H9 (cell line): ENCODE measurements around the gene ABCC3. TPM values are rescaled to one million over a fixed set of nuclear protein-coding genes. Genes with fewer than 3 reads are reported as not detected.

ENCODE experiments used
- DNase-seq: peaks from one replicate; pipeline ENCODE4 v3.0.0-alpha.2; 2017
- H2AFZ ChIP-seq: one replicate; pipeline ENCODE4 v1.6.1; 2013; ENCODE audit warnings: mild to moderate bottlenecking, low read length, control low read depth, moderate library complexity
- H2AK5ac ChIP-seq: 2 replicates; pipeline ENCODE4 v1.6.1; 2013; ENCODE audit warnings: low read length, control low read depth, mixed read lengths; ENCODE audit not compliant: insufficient read length
- H2BK120ac ChIP-seq: one replicate; pipeline ENCODE4 v1.6.1; 2013; ENCODE audit warnings: low read depth, mild to moderate bottlenecking, low read length, control low read depth, inconsistent platforms; ENCODE audit not compliant: poor library complexity, severe bottlenecking
- H2BK12ac ChIP-seq: 2 replicates; pipeline ENCODE4 v1.6.1; 2013; ENCODE audit warnings: low read length, control low read depth, mixed read lengths, low read depth; ENCODE audit not compliant: insufficient read length
- H2BK15ac ChIP-seq: 2 replicates; pipeline ENCODE4 v1.6.1; 2013; ENCODE audit warnings: low read depth, low read length, control low read depth
- H2BK20ac ChIP-seq: one replicate; pipeline ENCODE4 v1.6.1; 2013; ENCODE audit warnings: low read depth, mild to moderate bottlenecking, low read length, control low read depth, inconsistent platforms; ENCODE audit not compliant: poor library complexity, severe bottlenecking
- H2BK5ac ChIP-seq: 2 replicates; pipeline ENCODE4 v1.6.1; 2013; ENCODE audit warnings: low read length, control low read depth, mixed read lengths; ENCODE audit not compliant: insufficient read length
- H3K14ac ChIP-seq: 2 replicates; pipeline ENCODE4 v1.6.1; 2013; ENCODE audit warnings: low read length, control low read depth; ENCODE audit not compliant: insufficient read depth
- H3K18ac ChIP-seq: 2 replicates; pipeline ENCODE4 v1.6.1; 2013; ENCODE audit warnings: low read depth, mild to moderate bottlenecking, mixed read lengths, low read length, control low read depth; ENCODE audit not compliant: insufficient read length
- H3K23ac ChIP-seq: 2 replicates; pipeline ENCODE4 v1.6.1; 2013; ENCODE audit warnings: low read length, control low read depth, mixed read lengths, low read depth; ENCODE audit not compliant: insufficient read length
- H3K23me2 ChIP-seq: 2 replicates; pipeline ENCODE4 v1.6.1; 2013; ENCODE audit warnings: low read depth, mild to moderate bottlenecking, mixed read lengths, low read length, control low read depth; ENCODE audit not compliant: insufficient read length, poor library complexity, severe bottlenecking
- H3K27ac ChIP-seq: 2 replicates; pipeline ENCODE4 v1.5.1; 2013; ENCODE audit warnings: low read length, control low read depth, mixed read lengths, low read depth; ENCODE audit not compliant: insufficient read length
- H3K27me3 ChIP-seq: 2 replicates; pipeline ENCODE4 v1.6.1; 2013; ENCODE audit warnings: low read length, control low read depth, inconsistent platforms; ENCODE audit not compliant: insufficient read depth
- H3K4ac ChIP-seq: 2 replicates; pipeline ENCODE4 v1.6.1; 2013; ENCODE audit warnings: low read depth, mild to moderate bottlenecking, control low read depth, inconsistent platforms, low read length, moderate library complexity
- H3K4me1 ChIP-seq: 2 replicates; pipeline ENCODE4 v1.6.1; 2013; ENCODE audit warnings: low read length, control low read depth, inconsistent platforms; ENCODE audit not compliant: insufficient read depth
- H3K4me2 ChIP-seq: 2 replicates; pipeline ENCODE4 v1.6.1; 2013; ENCODE audit warnings: low read length, control low read depth, mixed read lengths; ENCODE audit not compliant: insufficient read length, insufficient read depth
- H3K56ac ChIP-seq: 2 replicates; pipeline ENCODE4 v1.6.1; 2013; ENCODE audit warnings: low read depth, mild to moderate bottlenecking, mixed read lengths, low read length, control low read depth; ENCODE audit not compliant: insufficient read length
- H3K79me1 ChIP-seq: 2 replicates; pipeline ENCODE4 v1.6.1; 2013; ENCODE audit warnings: low read depth, mild to moderate bottlenecking, moderate library complexity, low read length, control low read depth, inconsistent platforms; ENCODE audit not compliant: insufficient read depth, poor library complexity, severe bottlenecking
- H3K79me2 ChIP-seq: 2 replicates; pipeline ENCODE4 v1.6.1; 2013; ENCODE audit warnings: low read length, control low read depth, inconsistent platforms; ENCODE audit not compliant: insufficient read depth
- H3K9ac ChIP-seq: 2 replicates; pipeline ENCODE4 v1.6.1; 2013; ENCODE audit warnings: low read length, control low read depth, mixed read lengths; ENCODE audit not compliant: insufficient read length; ENCODE audit errors: extremely low read depth
- H3K9me3 ChIP-seq: one replicate; pipeline ENCODE4 v1.6.1; 2013; ENCODE audit warnings: low read depth, low read length, inconsistent platforms; ENCODE audit not compliant: control insufficient read depth
- H3T11ph ChIP-seq: one replicate; pipeline ENCODE4 v1.6.1; 2013; ENCODE audit warnings: mild to moderate bottlenecking, low read length, control low read depth, inconsistent platforms
- H4K20me1 ChIP-seq: one replicate; pipeline ENCODE4 v1.6.1; 2013; ENCODE audit not compliant: control insufficient read depth, insufficient read length, insufficient read depth
- H4K5ac ChIP-seq: 2 replicates; pipeline ENCODE4 v1.6.1; 2013; ENCODE audit warnings: low read depth, mild to moderate bottlenecking, mixed read lengths, low read length, control low read depth; ENCODE audit not compliant: insufficient read length
- H4K8ac ChIP-seq: replicated peaks from 2 replicates; pipeline ENCODE4 v1.6.1; 2013; ENCODE audit warnings: low read length, control low read depth, mixed read lengths, low read depth; ENCODE audit not compliant: insufficient read length
- H4K91ac ChIP-seq: 2 replicates; pipeline ENCODE4 v1.6.1; 2013; ENCODE audit warnings: low read depth, mild to moderate bottlenecking, moderate library complexity, mixed read lengths, low read length, control low read depth; ENCODE audit not compliant: insufficient read length
- H3K27ac Mint-ChIP-seq, 3 experiments: 2 replicates in 2 of 3; 3 replicates in 1 of 3; pipeline ENCODE4 v1.8.0; 2020 to 2021; ENCODE audit warnings: mixed read lengths in 3 of 3, mild to moderate bottlenecking in 1 of 3, moderate library complexity in 1 of 3
- H3K27me3 Mint-ChIP-seq: 2 replicates; pipeline ENCODE4 v1.8.0; 2021; ENCODE audit warnings: low read depth, mild to moderate bottlenecking, moderate library complexity, mixed read lengths
- H3K36me3 Mint-ChIP-seq, 3 experiments: 2 replicates in 2 of 3; 3 replicates in 1 of 3; pipeline ENCODE4 v1.8.0; 2020 to 2021; ENCODE audit warnings: low read depth in 3 of 3, mixed read lengths in 3 of 3; ENCODE audit not compliant: insufficient read depth in 1 of 3
- H3K4me1 Mint-ChIP-seq, 2 experiments: 2 replicates each; pipeline ENCODE4 v1.8.0; 2020; ENCODE audit warnings: mixed read lengths in 2 of 2
- H3K4me3 Mint-ChIP-seq, 2 experiments: 2 replicates in 1 of 2; 3 replicates in 1 of 2; pipeline ENCODE4 v1.8.0; 2020 to 2021; ENCODE audit warnings: mild to moderate bottlenecking in 2 of 2, mixed read lengths in 2 of 2, moderate library complexity in 1 of 2
- H3K9me3 Mint-ChIP-seq, 2 experiments: 2 replicates in 1 of 2; 3 replicates in 1 of 2; pipeline ENCODE4 v1.8.0; 2020; ENCODE audit warnings: mild to moderate bottlenecking in 2 of 2, mixed read lengths in 2 of 2, moderate library complexity in 1 of 2
- CTCF ChIP-seq: fragments of 200-600 bp; sonication (generic); conservative IDR thresholded peaks from 3 replicates; pipeline ENCODE4 v1.8.0; 2021; ENCODE audit warnings: antibody characterized with exemption, mild to moderate bottlenecking
- WGBS: extraction: QIAGEN DNeasy Blood & Tissue Kit; methylation state at CpG from one replicate; pipeline ENCODE4 v1.1.7; 2013; ENCODE audit warnings: missing lambda C conversion rate, low lambda C conversion rate, mixed read lengths; ENCODE audit not compliant: insufficient read length; ENCODE audit errors: extremely low coverage; 5-methylcytosine and 5-hydroxymethylcytosine counted together
- total RNA-seq: library from RNA; stranded (reverse); gene quantifications from 2 replicates; pipeline ENCODE4 v1.2.1, GENCODE V29; 2021

Gene ABCC3
- total RNA-seq, 1 experiment from 2014 or later: 0.31 TPM

- Histone ChIP-seq H2BK15ac (no peak overlapping the region), H3T11ph (no peak overlapping the region), H2AFZ (no peak overlapping the region), H3K4ac (no peak overlapping the region), H3K27me3 (no peaks in the 10 kb centered on the region), H2BK120ac (no peak overlapping the region), H3K9me3 (no peaks in the 10 kb centered on the region), H3K27ac (no peak overlapping the region), H2BK20ac (no peak overlapping the region), H3K18ac (no peak overlapping the region), H2BK12ac (no peak overlapping the region), H4K5ac (no peak overlapping the region), H3K56ac (no peak overlapping the region), H3K79me1 (no peaks in the 10 kb centered on the region), H3K23ac (no peak overlapping the region), H3K4me1 (no peaks in the 10 kb centered on the region), H3K14ac (no peak overlapping the region), H3K23me2 (no peaks in the 10 kb centered on the region), H3K4me2 (no peak overlapping the region), H4K8ac (no peak overlapping the region), H2BK5ac (no peak overlapping the region), H4K20me1 (no peaks in the 10 kb centered on the region), H3K9ac (no peak overlapping the region), H4K91ac (no peak overlapping the region), H2AK5ac (no peak overlapping the region), H3K79me2 (no peaks in the 10 kb centered on the region)
- no peak for TF ChIP-seq CTCF
- Mint-ChIP-seq H3K36me3 (no peaks in the 10 kb centered on the region; a peak in 1 of 7 replicates), H3K4me3 (no peak overlapping the region), H3K27ac (no peak overlapping the region), H3K27me3 (peaks cover 7% of the 10 kb centered on the region), H3K4me1 (peaks cover 13 to 39% of the 10 kb centered on the region in 2 experiments), H3K9me3 (no peaks in the 10 kb centered on the region)
- no CpG with 5 or more reads among the region's 4 CpGs for WGBS
- no peak for DNase-seq
These were observed 16.4 kb upstream of the ABCC3 start for GRCh38 chr17:50618300-50618699.
